ENCODE data around the gene WNT3A. TPM values are rescaled to one million over a fixed set of nuclear protein-coding genes. Genes with fewer than 3 reads are reported as not detected.
A peak's percentile ranks its signal among the peaks of the same experiment; 100 is the strongest.

WNT3A gene
- total RNA-seq, 2 donors from 2014 or later: not detected

GRCh38 chr1:228105270-228105995 is 98.6 kb downstream of the WNT3A start:
- Mint-ChIP-seq H3K36me3 (no peaks in the 10 kb centered on the region), H3K4me3 (no peak overlapping the region), H3K27me3 (no peaks in the 10 kb centered on the region), H3K9me3 (no peaks in the 10 kb centered on the region), H3K4me1 (ENCODE audit: low read depth in 2 of 2) (peaks cover 25 to 36% of the 10 kb centered on the region in 2 donors), H3K27ac (peak overlapping the region in 1 of 2 donors; percentile 87)
- DNase-seq (ENCODE audit: low spot score) (no peak), ATAC-seq (no peak)

- ATAC-seq (no peak), DNase-seq (ENCODE audit: low spot score) (no peak)
- Mint-ChIP-seq H3K4me1 (ENCODE audit: low read depth in 2 of 2) (peaks cover 24 to 35% of the 10 kb centered on the region in 2 donors), H3K4me3 (no peak overlapping the region), H3K9me3 (no peaks in the 10 kb centered on the region), H3K36me3 (no peaks in the 10 kb centered on the region), H3K27ac (peak overlapping the region in 1 of 2 donors; percentile 19), H3K27me3 (no peaks in the 10 kb centered on the region)
Observed at GRCh38 chr1:228105996-228106799, 99.4 kb downstream of the WNT3A start.

GRCh38 chr1:228106800-228107054 is 99.9 kb downstream of the WNT3A start:
- H3K9me3 Mint-ChIP-seq: no peaks in the 10 kb centered on the region
- no peaks in the 10 kb centered on the region for H3K36me3 Mint-ChIP-seq
- peak overlapping the region in 1 of 2 donors; percentile 19 for H3K27ac Mint-ChIP-seq
- peaks cover 19 to 29% of the 10 kb centered on the region in 2 donors for H3K4me1 Mint-ChIP-seq (ENCODE audit: low read depth in 2 of 2)
- no peak overlapping the region for H3K4me3 Mint-ChIP-seq
- no peak for ATAC-seq
- no peak for DNase-seq (ENCODE audit: low spot score)
- no peaks in the 10 kb centered on the region for H3K27me3 Mint-ChIP-seq

- no peak for ATAC-seq
- Mint-ChIP-seq H3K4me1 (ENCODE audit: low read depth in 2 of 2) (peaks cover 19 to 29% of the 10 kb centered on the region in 2 donors), H3K36me3 (no peaks in the 10 kb centered on the region), H3K9me3 (no peaks in the 10 kb centered on the region), H3K27me3 (no peaks in the 10 kb centered on the region), H3K4me3 (peak overlapping the region; percentile 91), H3K27ac (no peak overlapping the region)
- DNase-seq (ENCODE audit: low spot score): no peak
Observed at GRCh38 chr1:228107636-228108035, 100.8 kb downstream of the WNT3A start.

- no peak for DNase-seq (ENCODE audit: low spot score)
- Mint-ChIP-seq H3K4me1 (ENCODE audit: low read depth in 2 of 2) (peaks cover 17 to 29% of the 10 kb centered on the region in 2 donors), H3K27me3 (no peaks in the 10 kb centered on the region), H3K4me3 (peak overlapping the region; percentile 91), H3K9me3 (no peaks in the 10 kb centered on the region), H3K27ac (peak overlapping the region in 1 of 2 donors; percentile 73), H3K36me3 (no peaks in the 10 kb centered on the region)
- ATAC-seq: no peak
Observed at GRCh38 chr1:228108055-228108690, 101.4 kb downstream of the WNT3A start.

- no peaks in the 10 kb centered on the region for H3K9me3 Mint-ChIP-seq
- ATAC-seq: no peak
Observed at GRCh38 chr1:228108742-228109072, 101.9 kb downstream of the WNT3A start.

GRCh38 chr1:228109073-228109961 is 102.5 kb downstream of the WNT3A start, which contains the start of gene MRPL55:
MRPL55 (minus strand) TSS chr1:228109299; CDS start chr1:228108260, 1,039 bp downstream.
- Mint-ChIP-seq H3K27me3 (no peaks in the 10 kb centered on the region), H3K27ac (peak within 1 kb of the TSS; percentile 73 to 86), H3K4me3 (peak within 1 kb of the TSS; percentile 91), H3K36me3 (no peaks in the 10 kb centered on the region), H3K4me1 (ENCODE audit: low read depth in 2 of 2) (peaks cover 14 to 20% of the 10 kb centered on the region in 2 donors), H3K9me3 (no peaks in the 10 kb centered on the region)
- ATAC-seq: peak; percentile 98
- peak; percentile 97 for DNase-seq (ENCODE audit: low spot score)

More at GRCh38 chr1:228108742-228109072, 101.9 kb downstream of the WNT3A start:
- H3K27me3 Mint-ChIP-seq: no peaks in the 10 kb centered on the region
- no peak for DNase-seq (ENCODE audit: low spot score)
- H3K36me3 Mint-ChIP-seq: no peaks in the 10 kb centered on the region
- peaks cover 14 to 26% of the 10 kb centered on the region in 2 donors for H3K4me1 Mint-ChIP-seq (ENCODE audit: low read depth in 2 of 2)
- peak overlapping the region; percentile 73 to 86 for H3K27ac Mint-ChIP-seq
- H3K4me3 Mint-ChIP-seq: peak overlapping the region; percentile 91

GRCh38 chr1:228109962-228110488 is 103.2 kb downstream of the WNT3A start:
- DNase-seq (ENCODE audit: low spot score): no peak
- Mint-ChIP-seq H3K36me3 (no peaks in the 10 kb centered on the region), H3K27ac (peak overlapping the region; percentile 73 to 86), H3K4me3 (peak overlapping the region; percentile 91), H3K4me1 (ENCODE audit: low read depth in 2 of 2) (peaks cover 14 to 16% of the 10 kb centered on the region in 2 donors), H3K9me3 (no peaks in the 10 kb centered on the region), H3K27me3 (no peaks in the 10 kb centered on the region)
- ATAC-seq: no peak

GRCh38 chr1:228110556-228110955 is 103.8 kb downstream of the WNT3A start:
- no peak for DNase-seq (ENCODE audit: low spot score)
- Mint-ChIP-seq H3K9me3 (no peaks in the 10 kb centered on the region), H3K36me3 (no peaks in the 10 kb centered on the region), H3K4me1 (ENCODE audit: low read depth in 2 of 2) (peaks cover 14 to 16% of the 10 kb centered on the region in 2 donors), H3K27me3 (no peaks in the 10 kb centered on the region), H3K4me3 (no peak overlapping the region), H3K27ac (no peak overlapping the region)
- ATAC-seq: no peak

Other genes with a start within 250 kb of the WNT3A start
- gene PRSS38, start 191.3 kb upstream of the WNT3A start, total RNA-seq: not detected
- gene WNT9A, start 59.1 kb upstream of the WNT3A start, total RNA-seq: under 1 TPM in 1 of 2 donors, not detected in 1; 0.11 TPM
- 100 to 1,000 TPM; 415 to 503 TPM for gene ARF1, start 75.7 kb downstream of the WNT3A start, total RNA-seq
- gene C1orf35, start 96.3 kb downstream of the WNT3A start, total RNA-seq: 10 to 100 TPM; 16.4 to 26.7 TPM
- gene MRPL55, start 102.3 kb downstream of the WNT3A start, total RNA-seq: 10 to 100 TPM; 42.5 to 68.8 TPM
- gene GUK1, start 133.3 kb downstream of the WNT3A start, total RNA-seq: 100 to 1,000 TPM; 296 to 329 TPM
- 1 to 10 TPM; 2.1 to 2.2 TPM for gene GJC2, start 142.9 kb downstream of the WNT3A start, total RNA-seq
- gene IBA57, start 158.8 kb downstream of the WNT3A start, total RNA-seq: 1 to 10 TPM; 6.8 to 7.9 TPM
- gene OBSCN, start 201.0 kb downstream of the WNT3A start, total RNA-seq: 10 to 100 TPM in 1 of 2 donors, 1 to 10 TPM in 1; 6.4 to 12.3 TPM

Measured in natural killer cell treated with Interleukin-12 subunit alpha and Interleukin-12 subunit beta and Interleukin-15 and Interleukin-18, amount 100 ng/mL, for 72 hours (primary cell).